Keratinocyte (primary cell): ENCODE data around the gene MGAT4A. TPM values are rescaled to one million over a fixed set of nuclear protein-coding genes. Genes with fewer than 3 reads are reported as not detected.

Source experiments
- DNase-seq: peaks from one replicate; pipeline ENCODE4 v3.0.0-alpha.2; 2011; ENCODE audit warnings: low read depth, missing footprints, low spot score
- FAIRE-seq: peaks from 2 replicates; lab custom pipeline; 2011; peaks lifted over from hg19 to GRCh38; lab: Jason Lieb, UNC
- H2AFZ ChIP-seq: 2 replicates; pipeline ENCODE4 v1.6.0; 2012; ENCODE audit warnings: low read length, control low read depth, inconsistent platforms; ENCODE audit not compliant: control insufficient read depth
- H3K27ac ChIP-seq: 2 replicates; pipeline ENCODE4 v1.5.1; 2011; ENCODE audit warnings: low read length; ENCODE audit not compliant: control insufficient read depth, insufficient read depth
- H3K27me3 ChIP-seq: 3 replicates; pipeline ENCODE4 v1.6.0; 2011; ENCODE audit warnings: low read length; ENCODE audit not compliant: control insufficient read depth, insufficient read depth; ENCODE audit errors: extremely low read depth
- H3K36me3 ChIP-seq, 2 experiments: 2 replicates in 1 of 2; 3 replicates in 1 of 2; pipeline ENCODE4 v1.5.1; 2011; ENCODE audit warnings: low read length in 2 of 2, mild to moderate bottlenecking in 1 of 2; ENCODE audit not compliant: control insufficient read depth in 2 of 2, insufficient read depth in 2 of 2; ENCODE audit errors: extremely low read depth in 1 of 2
- H3K4me1 ChIP-seq: 3 replicates; pipeline ENCODE4 v1.5.1; 2011; ENCODE audit warnings: low read length; ENCODE audit not compliant: control insufficient read depth, insufficient read depth; ENCODE audit errors: extremely low read depth
- H3K4me2 ChIP-seq: 3 replicates; pipeline ENCODE4 v1.6.0; 2011; ENCODE audit warnings: low read depth, low read length; ENCODE audit not compliant: control insufficient read depth, insufficient read depth; ENCODE audit errors: extremely low read depth
- H3K4me3 ChIP-seq, 3 experiments: fragments of 200-600 bp in 1 of 3; sonication (generic) in 1 of 3; 2 replicates in 2 of 3; 3 replicates in 1 of 3; pipeline ENCODE4 v1.5.1; 2011 to 2016; ENCODE audit warnings: low read length in 3 of 3, mild to moderate bottlenecking in 3 of 3, control low read depth in 2 of 3, inconsistent platforms in 1 of 3, low read depth in 1 of 3, mixed read lengths in 1 of 3, mixed run types in 1 of 3, moderate library complexity in 1 of 3; ENCODE audit not compliant: control insufficient read depth in 2 of 3, insufficient read depth in 2 of 3; ENCODE audit errors: extremely low read depth in 1 of 3
- H3K79me2 ChIP-seq: 2 replicates; pipeline ENCODE4 v1.6.0; 2012; ENCODE audit warnings: low read length; ENCODE audit not compliant: control insufficient read depth, insufficient read depth
- H3K9ac ChIP-seq: 3 replicates; pipeline ENCODE4 v1.6.0; 2011; ENCODE audit warnings: low read length; ENCODE audit not compliant: control insufficient read depth, insufficient read depth; ENCODE audit errors: extremely low read depth
- H3K9me1 ChIP-seq: 3 replicates; pipeline ENCODE4 v1.6.0; 2011; ENCODE audit warnings: low read length; ENCODE audit not compliant: control insufficient read depth, insufficient read depth; ENCODE audit errors: extremely low read depth
- H3K9me3 ChIP-seq: 2 replicates; pipeline ENCODE4 v1.5.1; 2012; ENCODE audit warnings: low read depth, low read length; ENCODE audit not compliant: control insufficient read depth
- H4K20me1 ChIP-seq: 3 replicates; pipeline ENCODE4 v1.6.0; 2011; ENCODE audit warnings: low read length; ENCODE audit not compliant: control insufficient read depth, insufficient read depth; ENCODE audit errors: extremely low read depth
- EZH2 ChIP-seq: IDR thresholded peaks from one replicate; pipeline ENCODE4 v1.6.1; 2012; ENCODE audit warnings: inconsistent platforms, mild to moderate bottlenecking, low read length, moderate library complexity
- dilution Hi-C: fragments of 300-500 bp; cut with MboI; formaldehyde crosslinking; loops from one replicate; pipeline ENCODE4 v1.7.0; 2020; ENCODE audit warnings: low sequenced_read_pairs; ENCODE audit not compliant: extremely low pct_ligation_motif_present
- polyA plus RNA-seq, 5 experiments: library from polyadenylated mRNA; depleted of rRNA in 3 of 5; stranded (reverse) in 3 of 5; stranded (forward) in 1 of 5; unstranded in 1 of 5; fragments of >200 nt; gene quantifications; 1 replicate in 1 of 5; 2 replicates in 3 of 5; 3 replicates in 1 of 5; pipeline versions ENCODE4 v1.2.1 to v1.2.3, GENCODE V29; 2011 to 2012; ENCODE audit warnings: missing spikeins in 2 of 5, low read depth in 1 of 5, low replicate concordance in 1 of 5
- TF ChIP-seq, protein P1 (sequence below), 3 experiments: IDR thresholded peaks in 1 of 3; conservative IDR thresholded peaks in 1 of 3; optimal IDR thresholded peaks in 1 of 3; 2 replicates in 2 of 3; 3 replicates in 1 of 3; pipeline versions ENCODE3 to v1.5.1; 2011; ENCODE audit warnings: low read length in 3 of 3, mild to moderate bottlenecking in 3 of 3, moderate library complexity in 2 of 3, control low read depth in 1 of 3, inconsistent platforms in 1 of 3; ENCODE audit not compliant: insufficient read depth in 2 of 3; ENCODE audit errors: extremely low read depth in 1 of 3

MGAT4A gene
- polyA plus RNA-seq, 1 donor (not counting 4 experiments of a cell fraction or from before 2014, with no cell fraction given): 0.81 TPM

DNA sequence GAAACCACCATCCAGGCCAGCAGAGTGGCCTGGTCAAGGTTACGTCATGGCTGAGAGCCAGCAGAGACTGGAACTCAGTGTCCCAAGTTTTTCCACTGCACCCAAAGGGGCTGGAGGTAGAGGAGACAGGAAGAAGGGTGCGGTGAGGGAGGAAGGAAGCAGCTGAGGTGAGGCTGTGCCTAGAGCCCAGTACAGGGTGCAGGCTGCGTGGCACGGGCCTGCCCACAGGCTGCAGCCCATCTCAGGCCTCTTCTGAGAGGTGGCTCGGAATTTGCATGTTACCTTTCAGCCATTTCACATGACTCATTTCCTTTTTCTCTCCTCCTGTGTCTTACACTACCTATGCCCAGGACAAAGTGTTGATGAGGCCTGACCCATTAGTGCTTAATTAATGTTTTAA lies 13.7 kb upstream of the MGAT4A start:
- Histone ChIP-seq H2AFZ (no peak overlapping the region), H4K20me1 (no peaks in the 10 kb centered on the region), H3K4me3 (no peak overlapping the region), H3K9ac (no peak overlapping the region), H3K4me1 (no peaks in the 10 kb centered on the region), H3K9me1 (no peaks in the 10 kb centered on the region), H3K36me3 (no peaks in the 10 kb centered on the region), H3K27ac (no peak overlapping the region), H3K4me2 (no peak overlapping the region), H3K9me3 (no peaks in the 10 kb centered on the region), H3K79me2 (no peaks in the 10 kb centered on the region), H3K27me3 (no peaks in the 10 kb centered on the region)
- TF ChIP-seq, protein P1, sequence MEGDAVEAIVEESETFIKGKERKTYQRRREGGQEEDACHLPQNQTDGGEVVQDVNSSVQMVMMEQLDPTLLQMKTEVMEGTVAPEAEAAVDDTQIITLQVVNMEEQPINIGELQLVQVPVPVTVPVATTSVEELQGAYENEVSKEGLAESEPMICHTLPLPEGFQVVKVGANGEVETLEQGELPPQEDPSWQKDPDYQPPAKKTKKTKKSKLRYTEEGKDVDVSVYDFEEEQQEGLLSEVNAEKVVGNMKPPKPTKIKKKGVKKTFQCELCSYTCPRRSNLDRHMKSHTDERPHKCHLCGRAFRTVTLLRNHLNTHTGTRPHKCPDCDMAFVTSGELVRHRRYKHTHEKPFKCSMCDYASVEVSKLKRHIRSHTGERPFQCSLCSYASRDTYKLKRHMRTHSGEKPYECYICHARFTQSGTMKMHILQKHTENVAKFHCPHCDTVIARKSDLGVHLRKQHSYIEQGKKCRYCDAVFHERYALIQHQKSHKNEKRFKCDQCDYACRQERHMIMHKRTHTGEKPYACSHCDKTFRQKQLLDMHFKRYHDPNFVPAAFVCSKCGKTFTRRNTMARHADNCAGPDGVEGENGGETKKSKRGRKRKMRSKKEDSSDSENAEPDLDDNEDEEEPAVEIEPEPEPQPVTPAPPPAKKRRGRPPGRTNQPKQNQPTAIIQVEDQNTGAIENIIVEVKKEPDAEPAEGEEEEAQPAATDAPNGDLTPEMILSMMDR (optimal IDR thresholded peaks at IDR 0.05 in 1 of 3, IDR thresholded peaks at IDR 0.05 in 1 of 3, conservative IDR thresholded peaks at IDR 0.05 in 1 of 3; ENCODE audit: extremely low read depth in 1 of 3, insufficient read depth in 2 of 3, low read length in 3 of 3): no peak
- TF ChIP-seq EZH2: no peak
- FAIRE-seq: no peak
- dilution Hi-C loops: no loop called here
- no peak for DNase-seq

DNA sequence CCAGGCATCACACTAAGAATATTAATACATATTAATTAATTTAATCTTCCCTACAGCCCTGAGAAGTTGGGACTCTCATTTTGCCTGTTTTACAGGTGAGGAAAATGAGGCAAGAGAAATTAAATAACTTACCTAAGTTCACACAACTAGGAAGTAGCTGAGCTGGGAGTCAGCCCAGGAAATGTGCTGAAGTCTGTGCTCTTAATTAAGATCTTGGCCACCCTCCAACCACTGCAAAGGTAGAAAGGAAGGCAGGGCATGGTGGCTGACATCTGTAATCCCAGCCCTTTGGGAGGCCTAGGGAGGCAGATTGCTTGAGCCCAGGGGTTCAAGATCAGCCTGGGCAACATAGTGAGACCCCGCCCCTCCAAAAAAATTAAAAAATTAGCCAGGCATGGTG lies 12.9 kb upstream of the MGAT4A start:
- Histone ChIP-seq H3K27ac (no peak overlapping the region), H3K9ac (no peak overlapping the region), H3K4me3 (no peak overlapping the region), H3K9me3 (no peaks in the 10 kb centered on the region), H3K4me2 (no peak overlapping the region), H3K36me3 (no peaks in the 10 kb centered on the region), H3K27me3 (no peaks in the 10 kb centered on the region), H4K20me1 (no peaks in the 10 kb centered on the region), H2AFZ (no peak overlapping the region), H3K4me1 (no peaks in the 10 kb centered on the region), H3K79me2 (no peaks in the 10 kb centered on the region), H3K9me1 (no peaks in the 10 kb centered on the region)
- FAIRE-seq: no peak
- dilution Hi-C loops: no loop called here
- DNase-seq: no peak
- TF ChIP-seq EZH2: no peak
- TF ChIP-seq, protein P1 (optimal IDR thresholded peaks at IDR 0.05 in 1 of 3, IDR thresholded peaks at IDR 0.05 in 1 of 3, conservative IDR thresholded peaks at IDR 0.05 in 1 of 3; ENCODE audit: extremely low read depth in 1 of 3, insufficient read depth in 2 of 3, low read length in 3 of 3): no peak
